ENCODE measurements around the gene CXCR5. TPM values are rescaled to one million over a fixed set of nuclear protein-coding genes. Genes with fewer than 3 reads are reported as not detected.

CXCR5 gene
- total and polyA plus RNA-seq, 2 donors (not counting 1 experiment from before 2014, with no cell fraction given): not detected

DNA sequence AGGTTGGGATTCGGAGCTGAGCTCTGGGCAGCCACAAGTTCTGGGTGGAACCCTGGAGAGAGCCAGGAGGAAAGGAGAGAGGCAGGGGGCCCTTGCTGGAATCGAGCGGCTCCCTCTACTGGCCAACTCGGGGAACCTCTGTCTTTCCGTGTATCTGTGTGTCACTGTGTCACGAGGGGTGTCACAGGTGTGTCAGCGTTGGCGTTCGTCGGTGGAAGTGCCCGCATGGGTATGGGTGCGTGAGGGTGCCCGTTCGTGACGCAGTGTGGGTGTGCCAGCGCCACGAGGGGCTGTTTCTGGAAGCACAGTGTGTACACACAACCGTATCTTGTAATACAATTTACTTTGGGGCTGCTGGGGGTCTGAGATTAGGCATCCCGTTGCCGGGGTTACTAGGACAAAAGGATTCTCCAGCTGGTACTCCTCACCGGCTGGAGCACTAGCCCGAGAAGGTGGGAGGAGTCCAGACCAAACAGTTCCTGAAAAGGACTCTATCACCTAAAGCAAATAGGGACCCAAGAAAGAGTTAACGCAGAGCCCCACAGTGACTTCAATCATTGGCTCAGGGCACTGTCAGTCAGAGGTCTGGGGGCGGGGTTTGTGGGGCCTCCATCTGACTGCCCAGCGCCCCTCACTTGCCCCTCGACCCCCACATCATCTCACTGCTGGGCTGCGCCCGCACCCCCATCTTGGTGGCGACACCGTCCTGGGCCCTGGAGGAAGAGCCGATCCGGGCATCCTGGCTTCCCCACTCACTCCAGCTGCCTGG lies 44.6 kb downstream of the CXCR5 start:
- Histone ChIP-seq H3K4me2 (ENCODE audit: extremely low read depth, insufficient read depth, low read length) (peak overlapping the region; percentile 81), H3K4me1 (ENCODE audit: control insufficient read depth, extremely low read depth, insufficient read depth, low read length) (peaks cover 21% of the 10 kb centered on the region), H3K9ac (ENCODE audit: insufficient read depth, low read length) (peak overlapping the region; percentile 38), H3K27me3 (ENCODE audit: control insufficient read depth, insufficient read depth, low read length) (no peaks in the 10 kb centered on the region), H3K9me3 (ENCODE audit: control insufficient read depth, insufficient read depth, low read depth, low read length) (no peaks in the 10 kb centered on the region), H3K36me3 (ENCODE audit: control insufficient read depth, insufficient read depth, low read length) (no peaks in the 10 kb centered on the region), H2AFZ (ENCODE audit: low read length) (peak overlapping the region; percentile 86), H3K27ac (ENCODE audit: insufficient read depth, low read length) (peak overlapping the region; percentile 48), H4K20me1 (ENCODE audit: control insufficient read depth, extremely low read depth, insufficient read depth, low read length) (no peaks in the 10 kb centered on the region), H3K4me3 (replicated peaks in 1 of 4; ENCODE audit: control extremely low read depth in 1 of 4, insufficient read depth in 1 of 4, low read depth in 3 of 4, low read length in 4 of 4) (peak overlapping the region; percentile 67 to 80 (median 76)), H3K79me2 (ENCODE audit: control insufficient read depth, insufficient read depth, low read length) (peaks cover 21% of the 10 kb centered on the region)
- DNase-seq (ENCODE audit: low read depth in 2 of 2): peak; percentile 92 to 94
- TF ChIP-seq, protein P1, sequence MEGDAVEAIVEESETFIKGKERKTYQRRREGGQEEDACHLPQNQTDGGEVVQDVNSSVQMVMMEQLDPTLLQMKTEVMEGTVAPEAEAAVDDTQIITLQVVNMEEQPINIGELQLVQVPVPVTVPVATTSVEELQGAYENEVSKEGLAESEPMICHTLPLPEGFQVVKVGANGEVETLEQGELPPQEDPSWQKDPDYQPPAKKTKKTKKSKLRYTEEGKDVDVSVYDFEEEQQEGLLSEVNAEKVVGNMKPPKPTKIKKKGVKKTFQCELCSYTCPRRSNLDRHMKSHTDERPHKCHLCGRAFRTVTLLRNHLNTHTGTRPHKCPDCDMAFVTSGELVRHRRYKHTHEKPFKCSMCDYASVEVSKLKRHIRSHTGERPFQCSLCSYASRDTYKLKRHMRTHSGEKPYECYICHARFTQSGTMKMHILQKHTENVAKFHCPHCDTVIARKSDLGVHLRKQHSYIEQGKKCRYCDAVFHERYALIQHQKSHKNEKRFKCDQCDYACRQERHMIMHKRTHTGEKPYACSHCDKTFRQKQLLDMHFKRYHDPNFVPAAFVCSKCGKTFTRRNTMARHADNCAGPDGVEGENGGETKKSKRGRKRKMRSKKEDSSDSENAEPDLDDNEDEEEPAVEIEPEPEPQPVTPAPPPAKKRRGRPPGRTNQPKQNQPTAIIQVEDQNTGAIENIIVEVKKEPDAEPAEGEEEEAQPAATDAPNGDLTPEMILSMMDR (conservative IDR thresholded peaks at IDR 0.05 in 1 of 2, IDR thresholded peaks at IDR 0.05 in 1 of 2; ENCODE audit: low read depth in 1 of 2, low read length in 2 of 2): peak; percentile 83 to 95
- no peak for TF ChIP-seq EZH2 (IDR thresholded peaks at IDR 0.05; ENCODE audit: low read length, missing control alignments)

DNA sequence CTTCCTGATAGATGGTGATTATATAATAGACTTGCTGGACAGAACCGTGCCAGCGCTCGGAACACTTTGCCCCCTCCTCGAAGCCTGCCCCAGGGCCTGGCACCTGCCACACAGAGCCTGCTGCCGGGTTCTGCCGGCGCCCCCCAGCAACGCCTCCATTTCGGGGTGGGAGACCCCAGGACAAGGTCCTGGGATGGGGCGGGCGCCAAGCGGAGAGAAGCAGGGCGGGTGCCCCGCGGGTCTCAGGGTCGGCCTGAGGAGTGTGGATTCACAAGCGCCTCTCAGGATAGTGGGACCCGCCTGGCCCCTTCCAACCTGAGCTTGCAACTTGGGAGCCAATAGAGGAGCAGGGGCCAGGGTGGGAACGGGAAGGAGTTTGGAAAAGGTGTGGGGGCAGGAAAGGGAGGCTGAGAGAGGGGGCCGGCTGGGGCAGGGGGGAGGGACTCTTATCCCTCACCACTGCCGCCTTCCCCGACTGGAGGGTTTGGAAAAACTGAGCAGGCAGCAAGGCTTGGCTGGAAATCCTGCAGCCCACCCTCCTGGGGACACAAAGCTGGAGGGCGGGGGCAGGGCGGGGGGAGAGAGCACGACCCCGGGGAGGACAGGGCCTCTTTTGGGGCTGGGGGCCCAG lies 45.3 kb downstream of the CXCR5 start:
- no peaks in the 10 kb centered on the region for H3K36me3 ChIP-seq (ENCODE audit: control insufficient read depth, insufficient read depth, low read length)
- H3K27ac ChIP-seq (ENCODE audit: insufficient read depth, low read length): peak overlapping the region; percentile 48
- H3K4me2 ChIP-seq (ENCODE audit: extremely low read depth, insufficient read depth, low read length): peak overlapping the region; percentile 81
- peak overlapping the region; percentile 67 to 80 (median 76) for H3K4me3 ChIP-seq (replicated peaks in 1 of 4; ENCODE audit: control extremely low read depth in 1 of 4, insufficient read depth in 1 of 4, low read depth in 3 of 4, low read length in 4 of 4)
- H2AFZ ChIP-seq (ENCODE audit: low read length): peak overlapping the region; percentile 86
- no peaks in the 10 kb centered on the region for H3K27me3 ChIP-seq (ENCODE audit: control insufficient read depth, insufficient read depth, low read length)
- H3K9ac ChIP-seq (ENCODE audit: insufficient read depth, low read length): peak overlapping the region; percentile 42
- peaks cover 14% of the 10 kb centered on the region for H3K79me2 ChIP-seq (ENCODE audit: control insufficient read depth, insufficient read depth, low read length)
- peak; percentile 53 to 70 for DNase-seq (ENCODE audit: low read depth in 2 of 2)
- H4K20me1 ChIP-seq (ENCODE audit: control insufficient read depth, extremely low read depth, insufficient read depth, low read length): no peaks in the 10 kb centered on the region
- H3K9me3 ChIP-seq (ENCODE audit: control insufficient read depth, insufficient read depth, low read depth, low read length): no peaks in the 10 kb centered on the region
- TF ChIP-seq, protein P1 (conservative IDR thresholded peaks at IDR 0.05 in 1 of 2, IDR thresholded peaks at IDR 0.05 in 1 of 2; ENCODE audit: low read depth in 1 of 2, low read length in 2 of 2): no peak
- TF ChIP-seq EZH2 (IDR thresholded peaks at IDR 0.05; ENCODE audit: low read length, missing control alignments): no peak
- peaks cover 21% of the 10 kb centered on the region for H3K4me1 ChIP-seq (ENCODE audit: control insufficient read depth, extremely low read depth, insufficient read depth, low read length)

DNA sequence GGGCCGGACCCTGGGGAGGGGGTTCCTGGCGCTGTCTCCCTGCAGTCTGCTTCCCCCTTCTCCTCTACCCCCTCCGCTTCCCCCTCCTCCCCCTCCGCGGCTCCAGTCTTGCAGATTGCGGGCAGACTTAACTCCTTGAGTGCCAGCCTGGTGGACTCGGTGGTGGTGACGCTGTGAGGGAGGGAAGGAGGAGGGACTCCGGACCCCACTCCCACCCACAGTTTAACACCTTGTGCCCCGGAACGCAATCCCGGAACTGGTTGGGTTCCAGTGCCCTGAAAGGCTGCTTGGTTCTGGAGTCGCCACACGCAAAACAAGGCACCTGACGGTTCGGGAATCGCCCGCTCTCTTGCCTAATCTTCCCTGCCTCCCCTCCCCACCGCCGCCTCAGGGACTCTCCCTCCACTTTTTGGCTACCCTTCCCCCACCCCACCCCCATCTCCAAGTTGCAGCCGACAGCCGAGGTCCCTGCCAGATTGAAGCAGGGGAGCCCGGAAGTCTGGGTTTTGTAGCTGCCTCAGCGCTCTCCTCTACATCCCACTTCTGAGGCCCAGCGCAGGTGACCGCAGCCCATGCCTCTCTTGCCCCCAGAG lies 45.9 kb downstream of the CXCR5 start:
- Histone ChIP-seq H4K20me1 (ENCODE audit: control insufficient read depth, extremely low read depth, insufficient read depth, low read length) (no peaks in the 10 kb centered on the region), H2AFZ (ENCODE audit: low read length) (peak overlapping the region; percentile 55), H3K36me3 (ENCODE audit: control insufficient read depth, insufficient read depth, low read length) (no peaks in the 10 kb centered on the region), H3K4me1 (ENCODE audit: control insufficient read depth, extremely low read depth, insufficient read depth, low read length) (peaks cover 21% of the 10 kb centered on the region), H3K27ac (ENCODE audit: insufficient read depth, low read length) (peak overlapping the region; percentile 14), H3K79me2 (ENCODE audit: control insufficient read depth, insufficient read depth, low read length) (peaks cover 8% of the 10 kb centered on the region), H3K9me3 (ENCODE audit: control insufficient read depth, insufficient read depth, low read depth, low read length) (no peaks in the 10 kb centered on the region), H3K27me3 (ENCODE audit: control insufficient read depth, insufficient read depth, low read length) (no peaks in the 10 kb centered on the region), H3K4me2 (ENCODE audit: extremely low read depth, insufficient read depth, low read length) (peak overlapping the region; percentile 88), H3K9ac (ENCODE audit: insufficient read depth, low read length) (peak overlapping the region; percentile 16), H3K4me3 (replicated peaks in 1 of 4; ENCODE audit: control extremely low read depth in 1 of 4, insufficient read depth in 1 of 4, low read depth in 3 of 4, low read length in 4 of 4) (peak overlapping the region; percentile 59 to 80 (median 76))
- TF ChIP-seq, protein P1 (conservative IDR thresholded peaks at IDR 0.05 in 1 of 2, IDR thresholded peaks at IDR 0.05 in 1 of 2; ENCODE audit: low read depth in 1 of 2, low read length in 2 of 2): no peak
- no peak for TF ChIP-seq EZH2 (IDR thresholded peaks at IDR 0.05; ENCODE audit: low read length, missing control alignments)
- peak; percentile 81 to 92 for DNase-seq (ENCODE audit: low read depth in 2 of 2)
